ENCODE measurements around the gene HAUS6.

The HAUS6 gene

DNA sequence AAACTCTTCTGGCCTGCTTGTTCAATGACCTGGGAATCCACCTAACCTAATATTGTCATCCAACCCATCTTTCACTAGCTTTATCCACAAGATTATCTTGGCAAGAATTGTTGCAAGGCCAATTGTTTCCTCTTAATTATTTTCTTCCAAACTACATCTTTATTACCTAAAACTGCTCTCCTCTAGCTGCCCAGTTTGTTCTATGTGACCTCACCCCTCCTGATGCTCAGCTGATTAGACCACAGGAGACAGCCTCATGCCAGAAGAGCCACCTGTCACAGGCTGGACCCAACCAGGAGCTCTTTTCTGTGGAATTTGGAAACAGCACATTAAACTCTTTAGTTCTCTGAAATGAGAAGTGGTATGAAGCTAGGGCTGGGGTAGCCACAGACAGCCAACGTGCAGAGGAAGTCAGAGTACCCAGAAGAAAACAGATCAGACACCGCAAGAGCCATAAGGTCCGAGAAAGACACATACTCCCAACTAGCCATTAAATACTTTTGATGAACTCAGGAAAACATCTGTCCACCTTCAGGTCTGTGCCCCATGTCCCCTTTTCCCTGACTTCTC, 81.7 kb downstream of the HAUS6 start:
- TF ChIP-seq, protein P1, sequence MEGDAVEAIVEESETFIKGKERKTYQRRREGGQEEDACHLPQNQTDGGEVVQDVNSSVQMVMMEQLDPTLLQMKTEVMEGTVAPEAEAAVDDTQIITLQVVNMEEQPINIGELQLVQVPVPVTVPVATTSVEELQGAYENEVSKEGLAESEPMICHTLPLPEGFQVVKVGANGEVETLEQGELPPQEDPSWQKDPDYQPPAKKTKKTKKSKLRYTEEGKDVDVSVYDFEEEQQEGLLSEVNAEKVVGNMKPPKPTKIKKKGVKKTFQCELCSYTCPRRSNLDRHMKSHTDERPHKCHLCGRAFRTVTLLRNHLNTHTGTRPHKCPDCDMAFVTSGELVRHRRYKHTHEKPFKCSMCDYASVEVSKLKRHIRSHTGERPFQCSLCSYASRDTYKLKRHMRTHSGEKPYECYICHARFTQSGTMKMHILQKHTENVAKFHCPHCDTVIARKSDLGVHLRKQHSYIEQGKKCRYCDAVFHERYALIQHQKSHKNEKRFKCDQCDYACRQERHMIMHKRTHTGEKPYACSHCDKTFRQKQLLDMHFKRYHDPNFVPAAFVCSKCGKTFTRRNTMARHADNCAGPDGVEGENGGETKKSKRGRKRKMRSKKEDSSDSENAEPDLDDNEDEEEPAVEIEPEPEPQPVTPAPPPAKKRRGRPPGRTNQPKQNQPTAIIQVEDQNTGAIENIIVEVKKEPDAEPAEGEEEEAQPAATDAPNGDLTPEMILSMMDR (IDR thresholded peaks at IDR 0.05), result no peak

DNA sequence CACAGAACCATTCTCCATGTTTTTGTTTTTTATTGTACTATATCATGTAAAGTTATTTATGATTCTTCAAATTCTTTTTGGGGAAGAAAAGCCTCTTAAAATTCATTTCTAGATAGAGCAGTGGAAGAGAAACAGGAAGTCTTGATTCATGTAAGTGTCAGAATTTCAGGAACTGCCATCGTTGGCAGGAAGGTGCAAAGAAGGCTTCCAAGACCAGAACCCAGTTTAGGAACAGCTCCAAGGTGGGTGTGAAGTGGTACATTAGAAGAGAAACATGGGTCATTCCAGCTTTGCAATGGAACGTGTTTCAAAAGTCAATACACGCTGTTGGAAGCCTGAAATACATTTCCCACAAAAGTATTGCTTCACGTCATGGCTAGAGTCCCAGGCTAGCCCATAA, 84.5 kb downstream of the HAUS6 start:
- TF ChIP-seq, protein P1 (IDR thresholded peaks at IDR 0.05), result no peak

DNA sequence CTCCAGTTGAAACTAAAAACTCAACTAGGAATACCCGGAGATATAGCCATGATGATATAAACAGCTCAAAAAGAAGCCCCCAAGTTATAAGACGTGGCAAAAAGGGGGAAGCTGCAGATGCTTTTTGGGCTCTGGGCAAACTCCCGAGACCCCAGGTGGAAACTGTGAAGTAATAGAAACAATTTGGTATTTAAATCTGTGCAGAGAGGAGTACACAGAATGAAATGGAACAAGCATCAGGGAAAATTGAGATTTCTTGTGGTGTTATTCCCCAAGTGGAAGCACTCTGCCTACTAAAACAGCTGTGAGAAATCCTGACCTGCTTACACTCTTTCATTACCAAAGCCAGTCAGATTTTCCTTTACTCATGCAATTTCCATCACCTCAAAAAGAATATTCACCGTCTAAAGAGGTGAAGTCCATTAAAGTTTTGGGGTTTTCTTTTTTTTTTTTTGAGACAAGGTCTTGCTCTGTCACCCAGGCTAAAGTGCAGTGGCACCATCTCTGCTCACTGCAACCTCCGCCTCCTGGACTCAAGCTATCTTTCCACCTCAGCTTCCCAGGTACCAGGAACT, 93.2 kb downstream of the HAUS6 start:
- TF ChIP-seq, protein P1 (IDR thresholded peaks at IDR 0.05), result no peak
